Activated CD4-positive, alpha-beta memory T cell treated with anti-CD3 and anti-CD28 coated beads, Interleukin-2, amount 10 ng/mL, durations not matched to agents 7 days and 5 days (primary cell): ENCODE data around the gene ADM2. TPM values are rescaled to one million over a fixed set of nuclear protein-coding genes. Genes with fewer than 3 reads are reported as not detected.
"Not testable (repeated sequence)": the region's sequence is repeated elsewhere in the genome, so short reads cannot be mapped to it uniquely, and the experiment has no call there.

Experiments
- CTCF ChIA-PET: fragments of 350-600 bp; sonication (Branson Sonifier 250); formaldehyde crosslinking; loops from one replicate; lab custom pipeline; 2021; ENCODE audit warnings: antibody characterized with exemption, inconsistent platforms; lab: Charles Lee
- POLR2A ChIA-PET: fragments of 350-600 bp; sonication (Branson Sonifier 250); formaldehyde crosslinking; loops from one replicate; lab custom pipeline; 2021; ENCODE audit warnings: antibody characterized with exemption; lab: Charles Lee
- DNase-seq: peaks from one replicate; pipeline ENCODE4 v3.0.0-alpha.2; 2020
- H3K27ac Mint-ChIP-seq: one replicate; pipeline ENCODE4 v1.8.0; 2021; ENCODE audit warnings: mild to moderate bottlenecking, mixed read lengths
- H3K27me3 Mint-ChIP-seq: one replicate; pipeline ENCODE4 v1.8.0; 2021; ENCODE audit warnings: mixed read lengths
- H3K36me3 Mint-ChIP-seq: one replicate; pipeline ENCODE4 v1.8.0; 2021; ENCODE audit warnings: low read depth, mixed read lengths
- H3K4me1 Mint-ChIP-seq: one replicate; pipeline ENCODE4 v1.8.0; 2021; ENCODE audit warnings: mixed read lengths
- H3K4me3 Mint-ChIP-seq: one replicate; pipeline ENCODE4 v1.8.0; 2021; ENCODE audit warnings: mild to moderate bottlenecking, mixed read lengths
- H3K9me3 Mint-ChIP-seq: one replicate; pipeline ENCODE4 v1.8.0; 2021; ENCODE audit warnings: mixed read lengths
- total RNA-seq, 2 experiments: library from RNA; stranded (reverse); gene quantifications; one replicate each; pipeline ENCODE4 v1.2.3, GENCODE V29; 2021

Gene ADM2, protein sequence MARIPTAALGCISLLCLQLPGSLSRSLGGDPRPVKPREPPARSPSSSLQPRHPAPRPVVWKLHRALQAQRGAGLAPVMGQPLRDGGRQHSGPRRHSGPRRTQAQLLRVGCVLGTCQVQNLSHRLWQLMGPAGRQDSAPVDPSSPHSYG
- 1 to 10 TPM; 7.6 to 8.8 TPM for total RNA-seq

- peaks cover 9% of the 10 kb centered on the region for H3K27me3 Mint-ChIP-seq
- ChIA-PET POLR2A (interaction anchor here (0.6 to 2.2 kb wide), 5 partner anchors 8 to 50 kb away, joined by 3 to 7 read pairs (median 6); partner anchors contain the start of gene SCO2), CTCF (no interaction called here)
- H3K36me3 Mint-ChIP-seq, result no peaks in the 10 kb centered on the region
- peak within 1 kb of the TSS; percentile 76 for H3K4me3 Mint-ChIP-seq
- no peaks in the 10 kb centered on the region for H3K9me3 Mint-ChIP-seq
- peaks cover 8% of the 10 kb centered on the region for H3K4me1 Mint-ChIP-seq
- no peak within 1 kb of the TSS for H3K27ac Mint-ChIP-seq
- DNase-seq, result peak; percentile 75
These were observed at the start of gene ADM2 for GRCh38 chr22:50481440-50482106. TSS of gene ADM2 (plus strand) at chr22:50481543. CDS start at chr22:50481848, 305 bp downstream.

GRCh38 chr22:50432131-50432876 lies 49.0 kb upstream of the ADM2 start:
- ChIA-PET CTCF (no interaction called here), POLR2A (no interaction called here)
- peaks cover 33% of the 10 kb centered on the region for H3K36me3 Mint-ChIP-seq
- no peak overlapping the region for H3K27ac Mint-ChIP-seq
- DNase-seq, result no peak
- no peak overlapping the region for H3K4me3 Mint-ChIP-seq
- H3K27me3 Mint-ChIP-seq, result no peaks in the 10 kb centered on the region
- no peaks in the 10 kb centered on the region for H3K4me1 Mint-ChIP-seq
- no peaks in the 10 kb centered on the region for H3K9me3 Mint-ChIP-seq

GRCh38 chr22:50432877-50433510 lies 48.3 kb upstream of the ADM2 start:
- H3K9me3 Mint-ChIP-seq, H3K4me1 Mint-ChIP-seq, CTCF ChIA-PET, POLR2A ChIA-PET, H3K4me3 Mint-ChIP-seq, H3K27ac Mint-ChIP-seq, H3K27me3 Mint-ChIP-seq, DNase-seq: not testable (repeated sequence)
- peaks cover 31% of the 10 kb centered on the region for H3K36me3 Mint-ChIP-seq

GRCh38 chr22:50434849-50435248 lies 46.5 kb upstream of the ADM2 start:
- Mint-ChIP-seq H3K4me1 (no peaks in the 10 kb centered on the region), H3K9me3 (no peaks in the 10 kb centered on the region), H3K27me3 (no peaks in the 10 kb centered on the region), H3K36me3 (peaks cover 21% of the 10 kb centered on the region), H3K27ac (no peak overlapping the region), H3K4me3 (no peak overlapping the region)
- CTCF ChIA-PET, result no interaction called here
- POLR2A ChIA-PET, result no interaction called here
- DNase-seq, result no peak

GRCh38 chr22:50435291-50436014 lies 45.9 kb upstream of the ADM2 start:
- CTCF ChIA-PET, result no interaction called here
- Mint-ChIP-seq H3K9me3 (no peaks in the 10 kb centered on the region), H3K27me3 (no peaks in the 10 kb centered on the region)

DNA sequence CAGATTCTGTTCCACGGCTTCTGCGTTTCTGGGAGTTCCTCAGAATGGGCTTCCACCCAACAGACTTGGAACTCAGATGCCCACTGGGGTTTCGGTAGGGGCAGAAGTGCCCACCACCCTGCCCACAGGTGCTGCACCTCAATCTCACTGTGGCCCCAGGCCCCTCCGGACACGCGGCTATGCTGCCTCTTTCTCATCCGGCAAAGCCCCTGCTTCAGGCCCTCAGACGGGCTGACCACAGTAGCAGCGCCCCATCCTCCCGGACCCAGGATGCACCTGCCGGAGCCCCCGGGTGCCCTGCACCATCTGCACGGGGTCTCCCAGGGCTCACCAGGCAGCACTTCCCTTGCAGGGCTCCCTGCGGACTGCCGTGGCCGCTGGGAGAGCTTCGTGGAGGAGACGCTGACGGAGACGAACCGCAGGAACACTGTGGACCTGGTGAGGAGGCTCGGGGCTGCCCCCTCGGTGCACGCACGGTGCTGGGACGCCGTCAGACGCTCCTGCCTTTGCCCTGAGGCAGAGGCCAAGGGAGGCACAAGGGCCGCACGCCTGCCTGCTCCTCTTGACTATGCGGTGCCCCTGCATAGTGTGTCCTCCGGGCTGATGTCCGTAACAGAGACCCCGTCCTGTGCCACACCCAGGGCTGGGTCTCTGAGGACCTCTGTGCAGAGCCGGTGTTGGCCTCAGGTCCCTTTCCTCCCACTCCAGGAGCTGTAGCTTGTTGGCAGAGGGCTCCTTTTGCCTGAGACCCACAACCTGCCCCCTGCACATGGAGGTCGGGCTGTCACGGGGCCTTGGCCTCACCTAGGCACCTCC lies 45.1 kb upstream of the ADM2 start:
- ChIA-PET CTCF (no interaction called here), POLR2A (interaction anchor here (1.1 kb wide), 1 partner anchor 73 kb away, joined by 3 read pairs; no protein-coding TSS in a partner anchor)
- Mint-ChIP-seq H3K27ac (no peak overlapping the region), H3K9me3 (no peaks in the 10 kb centered on the region), H3K36me3 (peaks cover 15% of the 10 kb centered on the region), H3K4me1 (no peaks in the 10 kb centered on the region), H3K4me3 (no peak overlapping the region), H3K27me3 (no peaks in the 10 kb centered on the region)
- DNase-seq, result no peak

More at GRCh38 chr22:50435291-50436014, 45.9 kb upstream of the ADM2 start:
- H3K36me3 Mint-ChIP-seq, result peaks cover 21% of the 10 kb centered on the region
- no peak overlapping the region for H3K27ac Mint-ChIP-seq
- H3K4me3 Mint-ChIP-seq, result no peak overlapping the region
- DNase-seq, result no peak
- H3K4me1 Mint-ChIP-seq, result no peaks in the 10 kb centered on the region
- POLR2A ChIA-PET, result interaction anchor here (1.1 kb wide), 1 partner anchor 74 kb away, joined by 3 read pairs; no protein-coding TSS in a partner anchor

DNA sequence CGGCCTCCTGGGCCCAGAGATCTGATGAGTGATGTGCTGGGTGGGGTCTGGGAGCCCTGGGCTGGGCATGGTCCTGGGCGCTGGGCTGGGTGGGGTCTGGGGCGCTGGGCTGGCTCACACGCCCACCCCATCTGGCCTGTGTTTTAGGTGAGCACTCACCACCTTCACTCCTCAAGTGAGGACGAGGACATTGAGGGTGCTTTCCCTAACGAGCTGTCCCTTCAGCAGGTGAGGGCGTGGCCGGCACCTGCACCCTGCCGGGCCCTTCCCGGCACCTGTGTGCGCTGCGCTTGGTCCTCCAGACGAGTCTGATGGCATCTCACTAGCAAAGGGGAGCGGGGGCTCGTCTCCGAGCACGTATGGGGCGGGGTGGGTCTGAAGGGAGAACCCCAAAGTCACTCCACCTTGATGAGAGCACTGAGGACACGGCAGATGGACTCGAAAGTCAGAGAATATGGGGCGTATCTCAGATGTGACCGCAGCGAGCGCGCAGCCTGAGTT lies 44.5 kb upstream of the ADM2 start:
- no peaks in the 10 kb centered on the region for H3K4me1 Mint-ChIP-seq
- DNase-seq, result no peak
- POLR2A ChIA-PET, result interaction anchor here (1.1 to 2.9 kb wide), 2 partner anchors 13 to 88 kb away, joined by 3 to 9 read pairs; partner anchors contain the start of gene SCO2
- no peak overlapping the region for H3K27ac Mint-ChIP-seq
- peaks cover 11% of the 10 kb centered on the region for H3K36me3 Mint-ChIP-seq
- CTCF ChIA-PET, result no interaction called here
- H3K9me3 Mint-ChIP-seq, result no peaks in the 10 kb centered on the region
- H3K4me3 Mint-ChIP-seq, result no peak overlapping the region
- H3K27me3 Mint-ChIP-seq, result no peaks in the 10 kb centered on the region

DNA sequence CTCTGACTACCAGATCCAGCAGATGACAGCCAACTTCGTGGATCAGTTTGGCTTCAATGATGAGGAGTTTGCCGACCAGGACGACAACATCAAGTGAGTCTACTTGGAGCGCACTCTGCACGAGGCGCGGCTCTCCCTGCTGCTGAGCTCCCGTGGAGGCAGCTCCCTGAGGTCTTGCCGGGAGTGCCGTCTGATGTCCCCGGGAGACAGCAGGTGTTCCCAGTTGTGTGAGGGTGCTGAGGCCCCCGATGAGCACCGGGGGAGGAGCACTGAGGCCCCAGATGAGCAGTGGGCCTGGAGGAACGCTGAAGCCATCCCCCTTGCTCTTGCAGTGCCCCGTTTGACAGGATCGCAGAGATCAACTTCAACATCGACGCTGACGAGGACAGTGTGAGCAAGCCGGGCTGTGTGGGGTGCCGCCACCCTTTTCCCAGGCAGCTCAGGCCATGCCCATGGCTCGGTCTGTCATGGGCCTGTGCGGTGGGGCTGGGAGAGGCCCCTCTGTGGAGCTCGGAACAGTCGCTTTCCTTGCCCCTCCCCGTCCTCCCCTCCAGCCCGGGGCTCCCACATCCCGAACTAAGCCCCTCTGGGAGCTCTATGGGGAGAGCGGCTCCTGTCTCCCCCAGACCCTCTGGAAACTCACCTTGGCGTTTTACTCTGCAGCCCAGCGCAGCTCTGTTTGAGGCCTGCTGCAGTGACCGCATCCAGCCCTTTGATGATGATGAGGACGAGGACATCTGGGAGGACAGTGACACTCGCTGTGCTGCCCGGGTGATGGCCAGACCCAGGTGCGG lies 43.6 kb upstream of the ADM2 start:
- Mint-ChIP-seq H3K9me3 (no peaks in the 10 kb centered on the region), H3K36me3 (peaks cover 10% of the 10 kb centered on the region), H3K4me3 (no peak overlapping the region), H3K27ac (no peak overlapping the region), H3K27me3 (no peaks in the 10 kb centered on the region), H3K4me1 (no peaks in the 10 kb centered on the region)
- POLR2A ChIA-PET, result interaction anchor here (1.1 to 2.9 kb wide), 2 partner anchors 12 to 88 kb away, joined by 3 to 9 read pairs; partner anchors contain the start of gene SCO2
- DNase-seq, result no peak
- CTCF ChIA-PET, result interaction anchor here (0.9 kb wide), 1 partner anchor 88 kb away, joined by 3 read pairs; the partner anchor contains the start of gene SCO2

DNA sequence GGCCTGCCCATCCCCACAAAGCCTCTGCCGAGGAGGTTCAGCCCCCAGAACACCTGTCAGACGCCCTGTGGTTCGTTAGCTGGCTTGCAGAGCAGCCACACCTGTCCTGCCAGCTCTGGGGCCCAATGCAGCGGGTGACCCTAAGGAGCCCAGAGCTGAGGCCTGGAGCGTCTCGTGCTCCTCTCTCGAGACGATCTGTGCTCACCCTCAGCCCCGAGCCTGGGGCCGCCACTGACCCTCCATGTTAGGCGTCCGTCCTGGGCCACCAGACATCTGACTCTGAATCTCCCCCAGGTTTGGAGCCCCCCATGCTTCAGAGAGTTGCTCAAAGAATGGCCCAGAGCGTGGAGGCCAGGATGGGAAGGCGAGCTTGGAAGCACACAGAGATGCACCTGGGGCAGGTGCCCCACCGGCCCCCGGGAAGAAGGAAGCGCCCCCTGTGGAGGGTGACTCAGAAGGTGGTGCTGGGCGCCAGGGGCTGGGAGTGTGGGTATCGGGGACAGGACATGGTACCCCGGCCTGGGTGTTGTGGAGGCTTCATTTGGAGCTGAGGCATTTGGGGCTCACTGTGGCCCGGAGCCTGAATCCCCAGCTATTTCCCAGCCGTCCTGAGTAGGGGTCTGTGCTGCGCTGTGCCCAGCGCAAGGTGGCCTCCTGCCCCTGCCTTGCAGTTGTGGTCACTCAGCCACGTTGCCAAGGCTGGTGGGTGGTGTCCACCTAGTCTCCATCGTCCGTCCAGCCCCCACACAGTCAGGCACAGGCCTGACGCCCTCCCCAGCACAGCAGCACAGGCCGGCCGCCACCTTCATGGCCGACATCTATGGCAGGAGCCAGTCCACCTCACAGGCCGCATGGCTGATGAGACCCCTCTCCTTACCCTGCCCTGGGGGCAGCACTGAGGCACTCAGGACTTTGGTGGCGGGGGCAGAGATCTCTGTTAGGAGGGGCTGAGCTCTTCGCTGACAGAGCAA lies 42.8 kb upstream of the ADM2 start:
- Mint-ChIP-seq H3K4me3 (no peak overlapping the region), H3K27me3 (no peaks in the 10 kb centered on the region), H3K36me3 (peaks cover 12% of the 10 kb centered on the region), H3K27ac (no peak overlapping the region), H3K4me1 (peaks cover 1% of the 10 kb centered on the region), H3K9me3 (no peaks in the 10 kb centered on the region)
- ChIA-PET CTCF (interaction anchor here (0.9 kb wide), 1 partner anchor 87 kb away, joined by 3 read pairs; the partner anchor contains the start of gene SCO2), POLR2A (interaction anchor here (2.9 kb wide), 1 partner anchor 11 kb away, joined by 9 read pairs; no protein-coding TSS in a partner anchor)
- DNase-seq, result no peak

GRCh38 chr22:50439314-50439870 lies 42.0 kb upstream of the ADM2 start:
- Mint-ChIP-seq H3K4me3 (no peak overlapping the region), H3K27ac (no peak overlapping the region), H3K9me3 (no peaks in the 10 kb centered on the region), H3K4me1 (peaks cover 1% of the 10 kb centered on the region), H3K27me3 (no peaks in the 10 kb centered on the region), H3K36me3 (peaks cover 12% of the 10 kb centered on the region)
- DNase-seq, result no peak
- ChIA-PET CTCF (no interaction called here), POLR2A (interaction anchor here (2.9 kb wide), 1 partner anchor 11 kb away, joined by 9 read pairs; no protein-coding TSS in a partner anchor)
